Cardiac fibroblast (primary cell): ENCODE data around the gene ZNF512B.
"Not testable (repeated sequence)": the region's sequence is repeated elsewhere in the genome, so short reads cannot be mapped to it uniquely, and the experiment has no call there.

Experiments used
- DNase-seq, 2 donors: peaks; one replicate each; pipeline versions ENCODE4 v3.0.0 to v3.0.0-alpha.2; 2010; ENCODE audit warnings: low read depth in 2 of 2
- H3K4me3 ChIP-seq, 2 donors: replicated peaks in 1 of 2; 1 replicate in 1 of 2; 2 replicates in 1 of 2; pipeline ENCODE4 v1.5.1; 2011; ENCODE audit warnings: low read depth in 2 of 2, low read length in 2 of 2, mild to moderate bottlenecking in 2 of 2, moderate library complexity in 1 of 2
- TF ChIP-seq, protein P1 (sequence below): IDR thresholded peaks from one replicate; pipeline ENCODE4 v1.5.1; 2011; ENCODE audit warnings: low read depth, mild to moderate bottlenecking, low read length, inconsistent platforms

The ZNF512B gene

DNA sequence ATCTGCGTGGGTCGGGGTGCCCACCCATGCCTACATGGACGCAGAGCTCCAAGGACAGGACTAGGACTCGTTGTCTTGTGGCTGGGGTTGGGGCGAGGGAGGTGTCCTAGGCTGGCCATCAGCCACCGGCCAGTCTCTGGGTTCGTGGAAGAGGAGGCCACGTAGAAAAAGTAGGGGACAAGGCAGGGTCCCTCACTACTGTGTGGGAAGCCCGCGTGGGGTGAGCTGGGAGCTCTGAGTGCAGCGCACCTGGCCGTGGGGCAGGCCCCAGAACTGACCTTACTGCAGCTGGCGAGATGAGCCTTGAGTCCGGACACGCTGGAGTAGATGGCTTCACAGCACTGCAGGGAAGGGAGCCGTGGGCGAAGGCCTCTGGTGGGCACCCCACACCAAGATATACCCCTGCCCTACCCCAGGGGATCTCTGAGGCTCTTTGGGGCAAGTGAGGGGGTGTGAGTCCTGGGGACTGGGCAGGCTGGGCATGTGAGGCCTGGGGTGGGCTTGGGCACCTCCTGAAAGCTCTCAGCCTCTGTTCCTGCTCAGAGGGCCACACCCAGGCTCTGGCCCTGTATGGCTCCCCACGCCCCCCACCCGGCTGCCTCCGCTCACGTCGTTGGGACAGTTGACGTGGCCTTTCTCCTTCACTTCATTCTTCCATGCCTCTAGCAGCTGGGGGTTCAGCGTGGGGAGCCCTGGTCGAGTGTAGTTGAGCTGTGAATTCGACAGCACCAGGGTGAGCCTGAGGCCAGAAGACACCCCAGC is 7.9 kb downstream of the ZNF512B start:
- TF ChIP-seq, protein P1, sequence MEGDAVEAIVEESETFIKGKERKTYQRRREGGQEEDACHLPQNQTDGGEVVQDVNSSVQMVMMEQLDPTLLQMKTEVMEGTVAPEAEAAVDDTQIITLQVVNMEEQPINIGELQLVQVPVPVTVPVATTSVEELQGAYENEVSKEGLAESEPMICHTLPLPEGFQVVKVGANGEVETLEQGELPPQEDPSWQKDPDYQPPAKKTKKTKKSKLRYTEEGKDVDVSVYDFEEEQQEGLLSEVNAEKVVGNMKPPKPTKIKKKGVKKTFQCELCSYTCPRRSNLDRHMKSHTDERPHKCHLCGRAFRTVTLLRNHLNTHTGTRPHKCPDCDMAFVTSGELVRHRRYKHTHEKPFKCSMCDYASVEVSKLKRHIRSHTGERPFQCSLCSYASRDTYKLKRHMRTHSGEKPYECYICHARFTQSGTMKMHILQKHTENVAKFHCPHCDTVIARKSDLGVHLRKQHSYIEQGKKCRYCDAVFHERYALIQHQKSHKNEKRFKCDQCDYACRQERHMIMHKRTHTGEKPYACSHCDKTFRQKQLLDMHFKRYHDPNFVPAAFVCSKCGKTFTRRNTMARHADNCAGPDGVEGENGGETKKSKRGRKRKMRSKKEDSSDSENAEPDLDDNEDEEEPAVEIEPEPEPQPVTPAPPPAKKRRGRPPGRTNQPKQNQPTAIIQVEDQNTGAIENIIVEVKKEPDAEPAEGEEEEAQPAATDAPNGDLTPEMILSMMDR: no peak
- no peak for DNase-seq
- no peak overlapping the region for H3K4me3 ChIP-seq

DNA sequence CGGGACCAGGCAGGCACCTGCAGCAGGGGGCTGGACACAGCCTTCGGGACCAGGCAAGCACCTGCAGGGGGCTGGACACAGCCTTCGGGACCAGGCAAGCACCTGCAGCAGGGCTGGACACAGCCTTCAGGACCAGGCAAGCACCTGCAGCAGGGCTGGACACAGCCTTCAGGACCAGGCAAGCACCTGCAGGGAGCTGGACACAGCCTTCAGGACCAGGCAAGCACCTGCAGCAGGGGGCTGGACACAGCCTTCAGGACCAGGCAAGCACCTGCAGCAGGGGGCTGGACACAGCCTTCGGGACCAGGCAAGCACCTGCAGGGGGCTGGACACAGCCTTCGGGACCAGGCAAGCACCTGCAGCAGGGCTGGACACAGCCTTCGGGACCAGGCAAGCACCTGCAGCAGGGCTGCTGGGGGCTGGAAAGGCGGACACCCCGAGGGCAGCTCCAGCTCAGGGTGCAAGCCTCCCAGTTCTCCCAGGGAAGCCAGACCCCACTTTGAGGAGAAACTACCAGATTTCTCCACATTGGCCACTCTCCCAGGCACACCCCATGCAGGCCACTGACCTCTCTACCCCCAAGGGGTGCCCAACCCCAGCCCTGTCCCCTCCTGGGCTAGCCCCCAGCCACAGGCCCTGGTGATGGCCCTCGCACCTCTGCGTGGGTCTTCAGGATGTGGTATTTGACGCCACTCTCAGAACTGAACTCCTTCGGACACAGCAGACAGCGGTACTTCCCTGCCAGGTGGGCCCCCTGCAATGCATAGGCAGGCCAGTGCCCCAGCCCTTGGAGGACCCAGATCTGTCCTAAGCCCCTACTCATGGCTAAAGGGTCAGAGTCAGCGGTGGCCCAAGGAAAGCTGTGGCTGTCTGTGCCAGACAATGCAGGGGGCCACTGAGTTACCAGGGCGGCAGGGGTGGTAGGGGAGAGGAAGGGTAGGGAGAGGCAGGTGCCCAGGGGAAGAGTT is 8.8 kb downstream of the ZNF512B start:
- H3K4me3 ChIP-seq, DNase-seq: not testable (repeated sequence)

DNA sequence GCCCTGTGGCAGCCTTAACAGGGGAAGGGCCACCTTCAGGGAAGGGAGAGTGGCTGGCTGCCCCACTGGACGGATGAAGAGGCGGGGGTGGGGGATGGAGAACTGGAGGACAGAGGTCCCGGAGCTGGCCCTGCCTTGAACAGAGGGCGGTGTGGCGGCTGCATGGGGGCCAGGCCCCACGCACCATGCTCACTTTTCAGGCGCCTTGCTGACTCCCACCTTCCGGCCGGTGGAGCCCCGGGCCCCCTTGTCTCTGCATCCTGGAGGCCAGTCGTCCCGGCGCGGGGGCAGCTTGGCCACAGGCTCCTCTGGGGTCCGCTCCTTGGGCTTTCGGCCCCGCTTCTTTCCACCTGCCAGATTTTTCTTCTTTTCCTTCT is 10.0 kb downstream of the ZNF512B start:
- no peak overlapping the region for H3K4me3 ChIP-seq
- DNase-seq: no peak
- TF ChIP-seq, protein P1: no peak

DNA sequence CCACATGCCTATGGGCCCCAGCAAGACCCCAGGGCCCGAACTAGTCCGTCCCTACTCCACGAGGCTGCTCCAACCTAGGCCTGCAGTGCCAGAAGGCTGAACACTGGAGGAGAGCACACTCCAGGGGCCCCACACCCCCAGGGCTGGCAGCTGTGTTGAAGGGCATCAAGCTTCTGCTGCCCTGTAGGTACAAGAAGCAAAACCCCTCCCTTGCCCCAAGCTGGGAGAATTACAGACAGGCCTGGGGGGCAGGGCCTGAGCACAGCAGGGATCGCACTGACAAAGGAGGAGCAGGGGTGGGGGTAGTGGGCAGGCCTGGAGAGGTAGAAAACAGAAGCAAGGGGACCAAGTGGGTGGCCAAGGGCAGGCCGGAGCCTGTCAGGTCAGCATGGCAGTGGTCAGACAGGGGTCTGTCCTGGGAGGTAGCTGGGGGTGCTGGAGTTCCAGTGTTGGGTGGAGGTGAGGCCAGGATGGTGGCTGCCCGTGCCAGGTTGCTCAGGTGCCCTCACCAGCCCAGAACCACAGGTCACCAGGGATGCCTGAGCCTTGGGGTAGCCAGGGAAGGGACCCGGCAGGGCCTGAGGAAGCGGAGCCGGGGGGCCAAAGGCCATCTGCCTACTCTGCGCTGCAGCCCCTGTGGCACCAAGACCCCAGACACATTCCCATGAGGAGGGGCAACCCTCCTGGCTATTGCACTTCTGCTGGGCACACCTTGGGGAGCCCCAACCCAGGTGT is 10.6 kb downstream of the ZNF512B start:
- TF ChIP-seq, protein P1: no peak
- H3K4me3 ChIP-seq: no peak overlapping the region
- no peak for DNase-seq

DNA sequence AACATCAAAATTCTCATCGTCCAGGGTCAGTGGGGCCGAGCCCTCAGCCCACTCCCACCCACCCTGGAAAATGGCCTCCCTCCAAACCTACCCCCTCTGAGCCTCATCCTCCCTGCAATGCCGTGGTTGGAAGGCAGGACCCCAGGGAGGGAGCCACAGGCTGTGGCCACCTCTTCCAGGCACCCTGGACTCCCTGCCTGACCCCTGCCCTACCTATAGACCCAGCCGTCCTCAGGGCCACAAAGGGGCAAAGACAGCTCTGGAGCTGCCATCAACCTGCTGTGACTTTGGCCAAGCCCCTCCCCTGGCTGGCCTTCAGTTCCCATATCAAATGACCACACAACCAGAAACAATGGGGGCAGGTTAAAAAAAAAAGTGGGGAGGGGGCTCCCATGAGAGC is 11.3 kb downstream of the ZNF512B start:
- DNase-seq: no peak
- no peak overlapping the region for H3K4me3 ChIP-seq
- TF ChIP-seq, protein P1: no peak

DNA sequence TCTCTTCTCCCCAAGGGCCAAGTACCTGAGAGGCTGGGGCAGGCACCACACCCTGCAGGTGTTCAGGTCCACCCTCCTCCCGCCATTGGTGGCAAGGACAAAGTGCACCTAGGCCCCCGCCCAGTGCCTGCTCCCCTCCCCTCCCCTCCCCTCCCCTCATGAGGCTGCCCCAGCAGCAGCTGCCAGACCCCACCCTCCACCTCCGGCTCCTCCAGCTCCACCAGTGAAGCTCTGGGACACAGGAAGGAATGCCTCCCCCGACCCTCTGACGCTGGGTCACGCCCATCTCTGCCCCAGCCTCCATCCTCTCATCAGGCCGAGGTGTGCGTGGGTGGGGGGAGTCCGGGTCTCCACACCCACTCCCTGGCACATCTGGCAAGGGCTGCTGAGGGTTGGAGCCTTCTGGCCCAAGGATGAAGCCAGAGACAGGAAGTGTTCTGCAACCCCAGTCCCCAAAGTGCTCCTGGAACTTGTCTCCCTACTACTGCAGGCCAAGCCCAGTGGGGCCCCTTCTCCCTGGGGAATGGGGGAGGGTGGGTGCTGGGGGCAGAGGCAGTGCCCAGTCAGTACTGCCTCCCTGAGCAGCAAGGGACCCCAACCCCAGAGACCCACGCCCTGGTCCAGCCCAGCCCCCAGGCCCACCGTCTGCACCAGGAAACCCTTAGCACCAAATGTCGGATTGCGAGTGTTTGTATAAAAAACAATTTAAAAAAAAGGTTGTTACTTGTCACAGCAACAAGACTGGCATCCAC is 11.9 kb downstream of the ZNF512B start:
- TF ChIP-seq, protein P1: no peak
- DNase-seq: peak in 1 of 2 donors; percentile 64
- H3K4me3 ChIP-seq: no peak overlapping the region
